ENCODE data around the gene LIPH. TPM values are rescaled to one million over a fixed set of nuclear protein-coding genes. Genes with fewer than 3 reads are reported as not detected.

LIPH gene
- 29.7 TPM for total RNA-seq
- long read RNA-seq, full-length matches to known transcripts: 16 of 35 reads
- long read RNA-seq, partial matches to known transcripts: 3 of 35 reads
- long read RNA-seq, other reads (novel, unspliced or antisense): 16 of 35 reads

GRCh38 chr3:185552358-185552877 lies at the start of gene LIPH:
Gene LIPH, minus strand, starts transcription at chr3:185552588. Its CDS starts 117 bp downstream, at chr3:185552471.
- ATAC-seq: peak; percentile 61 to 89
- intact Hi-C loops (cut with DNase I): no loop called here
- no peak for TF ChIP-seq CTCF (IDR thresholded peaks at IDR 0.05)
- H3K27ac ChIP-seq: peak within 1 kb of the TSS; percentile 71
- peak within 1 kb of the TSS; percentile 34 for H3K4me3 ChIP-seq
- no peaks in the 10 kb centered on the region for H3K36me3 ChIP-seq
- no peak for DNase-seq
- H3K27me3 ChIP-seq (ENCODE audit: low read depth): no peaks in the 10 kb centered on the region
- H3K4me1 ChIP-seq: peaks cover 15% of the 10 kb centered on the region
- H3K9me3 ChIP-seq: no peaks in the 10 kb centered on the region

- no peak for DNase-seq
- peak; percentile 29 to 39 for ATAC-seq
- no peak overlapping the region for H3K4me3 ChIP-seq
- no peaks in the 10 kb centered on the region for H3K27me3 ChIP-seq (ENCODE audit: low read depth)
- intact Hi-C loops (cut with DNase I): no loop called here
- H3K4me1 ChIP-seq: no peaks in the 10 kb centered on the region
- no peak for TF ChIP-seq CTCF (IDR thresholded peaks at IDR 0.05)
- peaks cover 89% of the 10 kb centered on the region for H3K36me3 ChIP-seq
- peak overlapping the region; percentile 4 for H3K27ac ChIP-seq
- no peaks in the 10 kb centered on the region for H3K9me3 ChIP-seq
These were observed 43.1 kb upstream of the LIPH start for GRCh38 chr3:185595526-185595925.

- no peaks in the 10 kb centered on the region for H3K4me1 ChIP-seq
- no peaks in the 10 kb centered on the region for H3K9me3 ChIP-seq
- peaks cover 85% of the 10 kb centered on the region for H3K36me3 ChIP-seq
- TF ChIP-seq CTCF (IDR thresholded peaks at IDR 0.05): no peak
- H3K27me3 ChIP-seq (ENCODE audit: low read depth): no peaks in the 10 kb centered on the region
- ATAC-seq (no peak), DNase-seq (no peak)
- intact Hi-C loops (cut with DNase I): no loop called here
- H3K27ac ChIP-seq: no peak overlapping the region
- no peak overlapping the region for H3K4me3 ChIP-seq
These were observed 41.7 kb upstream of the LIPH start for GRCh38 chr3:185594073-185594472.

- intact Hi-C loops (cut with DNase I): no loop called here
- H3K9me3 ChIP-seq: no peaks in the 10 kb centered on the region
These were observed 34.3 kb upstream of the LIPH start for GRCh38 chr3:185586686-185587039.

GRCh38 chr3:185585859-185586685 lies 33.7 kb upstream of the LIPH start, which contains the start of gene SENP2:
Gene SENP2, plus strand, starts transcription at chr3:185586295. Its CDS starts 119 bp downstream, at chr3:185586414.
- no peaks in the 10 kb centered on the region for H3K9me3 ChIP-seq
- H3K36me3 ChIP-seq: peaks cover 8% of the 10 kb centered on the region
- peaks cover 26% of the 10 kb centered on the region for H3K4me1 ChIP-seq
- no peaks in the 10 kb centered on the region for H3K27me3 ChIP-seq (ENCODE audit: low read depth)
- H3K27ac ChIP-seq: peak within 1 kb of the TSS; percentile 99
- peak within 1 kb of the TSS; percentile 95 for H3K4me3 ChIP-seq
- TF ChIP-seq CTCF (IDR thresholded peaks at IDR 0.05): no peak
- ATAC-seq (peak; percentile 98), DNase-seq (peak; percentile 100)
- intact Hi-C loops (cut with DNase I): no loop called here

More at GRCh38 chr3:185586686-185587039, 34.3 kb upstream of the LIPH start:
- H3K4me3 ChIP-seq: peak overlapping the region; percentile 95
- H3K27me3 ChIP-seq (ENCODE audit: low read depth): no peaks in the 10 kb centered on the region
- H3K36me3 ChIP-seq: peaks cover 14% of the 10 kb centered on the region
- DNase-seq (no peak), ATAC-seq (no peak)
- TF ChIP-seq CTCF (IDR thresholded peaks at IDR 0.05): no peak
- peaks cover 26% of the 10 kb centered on the region for H3K4me1 ChIP-seq
- peak overlapping the region; percentile 99 for H3K27ac ChIP-seq

Measured in lower lobe of right lung (tissue), 2 donors.